ENCODE results near the gene GSTT2.
"Not testable (repeated sequence)": the region's sequence is repeated elsewhere in the genome, so short reads cannot be mapped to it uniquely, and the experiment has no call there.

Gene GSTT2

DNA sequence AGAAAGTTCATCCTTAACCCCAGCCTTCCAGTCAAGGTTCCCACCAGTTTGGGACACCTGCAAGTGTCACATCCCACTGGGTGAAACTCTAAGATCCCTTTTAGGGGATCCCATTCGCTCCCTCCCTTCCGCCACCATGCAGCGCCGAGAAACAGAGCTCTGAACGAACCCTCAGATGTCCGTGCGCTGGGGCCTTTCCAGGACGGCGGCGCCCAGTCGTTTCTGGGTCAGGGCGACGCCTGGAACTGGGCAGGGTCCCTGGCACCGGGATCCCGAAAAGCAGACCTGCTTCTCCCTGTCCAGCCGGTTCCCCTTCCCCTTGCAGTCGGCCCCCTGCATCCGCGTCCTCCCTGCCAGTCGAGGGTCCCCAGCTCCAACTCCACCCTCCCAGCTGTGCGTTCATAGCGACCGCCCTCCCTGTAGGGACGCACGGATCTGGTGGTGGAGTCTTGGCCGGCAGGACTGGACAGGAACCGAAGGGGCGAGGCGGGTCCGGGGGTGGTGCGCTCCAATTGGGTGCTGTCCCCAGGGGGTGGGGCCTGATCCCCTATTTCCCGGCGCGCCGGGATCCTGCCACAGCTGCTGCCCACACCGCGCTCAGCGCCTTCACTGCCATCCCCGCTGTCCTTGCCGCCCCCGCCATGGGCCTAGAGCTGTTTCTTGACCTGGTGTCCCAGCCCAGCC is at the start of gene GSTT2:
Gene GSTT2 (plus strand): TSS at position 578 of the 684 bp plus-strand sequence.
- not testable (repeated sequence) for DNase-seq

DNA sequence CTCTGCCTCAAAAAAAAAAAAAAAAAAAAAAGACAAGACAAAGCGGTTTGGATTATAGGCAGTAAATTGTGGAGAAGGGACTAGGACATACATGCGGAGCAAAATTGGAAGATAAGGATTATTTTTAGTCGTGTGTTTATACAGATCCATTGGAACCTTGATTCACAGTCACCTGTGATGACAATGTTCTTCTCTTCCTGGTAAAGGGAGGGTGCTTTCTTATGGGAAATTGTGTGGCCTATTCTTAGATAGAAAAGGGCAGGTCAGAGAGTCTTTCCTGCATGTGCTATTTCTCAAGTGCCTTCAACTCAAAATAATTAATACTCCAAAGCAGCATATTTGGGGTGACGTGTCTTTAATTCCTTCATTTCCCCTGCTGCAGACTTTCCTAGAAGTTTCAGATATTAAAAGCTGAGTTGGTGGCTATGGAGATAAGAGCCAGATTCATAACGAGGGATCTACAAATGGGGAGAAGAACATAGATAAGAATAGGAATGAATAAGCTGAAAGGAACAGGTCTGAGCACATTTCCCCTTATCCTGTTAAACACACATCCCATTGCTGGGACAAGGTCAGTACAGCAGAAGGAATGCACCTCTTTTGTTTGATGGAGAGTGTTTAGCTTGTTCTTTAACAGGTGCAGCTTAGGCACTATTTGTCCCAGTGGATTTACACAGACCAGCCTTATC is 41.5 kb upstream of the GSTT2 start:
- DNase-seq, result no peak

DNA sequence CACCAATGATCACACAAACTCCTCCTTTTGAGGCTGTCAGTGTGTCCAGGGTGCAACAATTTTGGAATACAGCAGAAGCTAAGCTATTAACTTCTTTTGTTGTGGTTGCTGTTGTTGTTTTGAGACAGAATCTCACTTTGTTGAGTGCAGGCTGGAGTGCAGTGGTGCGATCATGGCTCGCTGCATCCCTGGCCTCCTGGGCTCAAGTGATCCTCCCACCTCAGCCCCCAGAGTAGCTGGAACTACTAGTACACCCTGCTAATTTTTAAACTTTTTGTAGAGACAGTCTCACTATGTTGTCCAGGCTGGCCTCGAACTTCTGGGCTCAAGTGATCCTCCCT is 40.9 kb upstream of the GSTT2 start:
- no peak for DNase-seq

DNA sequence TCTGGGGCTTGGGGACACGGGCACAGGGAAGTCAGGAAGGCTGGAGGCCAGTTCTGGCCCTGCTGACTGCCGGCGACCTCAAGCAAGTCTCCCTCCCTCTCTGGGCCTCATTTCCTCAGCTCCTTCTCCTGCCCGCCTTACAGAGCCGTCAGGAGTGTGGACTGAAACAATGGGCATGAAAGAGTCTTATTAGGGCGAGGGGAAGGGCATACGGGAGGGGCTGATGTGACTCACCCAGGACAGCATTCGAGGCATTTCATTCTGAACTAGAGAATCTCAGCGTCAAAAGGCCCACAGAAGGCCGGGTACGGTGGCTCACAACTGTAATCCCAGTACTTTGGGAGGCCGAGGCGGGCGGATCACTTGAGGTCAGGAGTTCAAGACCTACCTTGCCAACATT is 39.8 kb upstream of the GSTT2 start:
- not testable (repeated sequence) for DNase-seq

DNA sequence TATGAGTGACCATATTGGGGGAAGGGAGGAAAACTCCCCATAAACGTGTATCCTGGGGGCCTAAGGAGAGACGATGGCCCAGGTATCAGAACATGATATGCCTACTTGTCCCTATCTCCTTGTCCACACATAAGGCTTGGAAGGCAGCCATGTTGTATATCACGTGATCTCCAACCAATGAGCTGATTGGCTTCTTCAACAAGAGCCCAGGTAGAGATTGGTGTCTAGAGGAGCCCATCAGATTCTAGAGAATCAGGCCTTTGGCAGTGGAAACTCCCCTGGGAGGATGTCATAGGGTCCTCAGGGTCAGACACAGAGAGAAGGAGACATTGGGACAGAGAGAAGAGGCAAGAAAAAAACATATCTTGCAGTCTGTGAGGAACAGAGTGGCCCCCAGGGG is 32.5 kb upstream of the GSTT2 start:
- not testable (repeated sequence) for DNase-seq

DNA sequence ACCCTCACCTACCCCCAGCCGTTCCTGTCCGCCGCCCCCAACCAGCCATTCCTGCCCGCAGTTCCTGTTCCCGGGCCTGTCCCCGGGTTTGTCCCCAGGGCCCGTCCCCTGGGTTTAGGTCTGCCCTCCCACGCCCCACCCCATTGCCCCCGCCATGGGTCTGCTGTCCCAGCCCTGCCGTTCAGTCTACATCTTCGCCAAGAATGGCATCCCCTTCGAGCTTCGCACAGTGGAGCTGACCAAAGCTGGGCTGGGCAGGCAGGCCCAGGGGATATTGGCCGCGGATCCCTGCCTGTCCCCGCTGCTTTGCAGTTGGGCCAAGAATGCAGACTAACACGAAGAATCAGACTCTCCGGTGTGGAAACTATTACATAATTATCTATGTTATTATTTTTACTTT is 30.2 kb upstream of the GSTT2 start:
- DNase-seq, result not testable (repeated sequence)

DNA sequence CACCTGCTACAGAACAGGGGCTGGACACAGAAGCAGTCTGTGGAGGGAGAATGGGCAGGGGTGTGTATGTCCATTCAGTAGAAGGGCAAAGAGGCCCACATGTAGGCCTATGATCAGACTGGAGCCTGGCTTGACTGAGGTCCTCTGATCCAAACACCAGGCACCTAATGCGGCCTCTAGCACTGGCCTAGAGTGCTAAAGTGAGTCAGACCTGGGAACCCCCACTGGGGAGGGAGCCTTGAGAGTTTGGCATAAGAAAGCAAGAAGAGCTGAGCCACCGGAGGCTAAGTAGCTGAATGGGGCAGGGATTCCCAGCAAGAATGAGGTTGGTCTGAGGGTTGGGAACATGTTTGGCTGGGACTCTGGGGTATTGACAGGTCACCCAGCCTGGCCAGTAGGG is 28.6 kb upstream of the GSTT2 start:
- not testable (repeated sequence) for DNase-seq

DNA sequence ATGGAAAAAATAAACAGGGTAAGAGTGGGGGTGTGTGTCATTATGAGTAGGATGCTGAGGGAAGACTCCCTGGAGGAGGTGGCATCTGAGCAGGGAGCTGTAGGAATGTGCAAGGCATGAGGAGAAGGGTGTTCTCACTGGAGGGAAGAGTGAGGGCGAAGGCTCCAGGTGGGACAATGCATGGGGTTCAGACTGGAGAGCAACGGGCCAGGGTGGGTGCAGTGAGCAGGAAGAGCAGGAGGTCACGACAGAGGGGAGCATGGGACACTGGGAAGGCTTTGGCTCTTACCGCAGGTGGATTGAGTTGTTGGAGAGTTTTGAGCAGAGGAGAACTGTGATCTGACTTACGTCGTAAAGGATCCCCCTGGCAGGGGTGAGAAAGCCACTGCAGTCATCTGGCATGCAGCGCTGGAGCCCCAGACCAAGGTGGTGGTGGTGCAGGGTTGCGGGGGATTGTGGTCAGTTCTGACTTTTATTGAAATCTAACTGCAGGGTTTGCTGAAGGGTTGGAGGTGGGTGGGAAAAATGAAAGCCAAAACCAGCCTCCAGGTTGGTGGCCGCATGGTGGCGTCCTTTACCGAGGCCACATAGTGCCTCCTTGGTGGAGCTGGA is 27.0 kb upstream of the GSTT2 start:
- DNase-seq, result not testable (repeated sequence)

DNA sequence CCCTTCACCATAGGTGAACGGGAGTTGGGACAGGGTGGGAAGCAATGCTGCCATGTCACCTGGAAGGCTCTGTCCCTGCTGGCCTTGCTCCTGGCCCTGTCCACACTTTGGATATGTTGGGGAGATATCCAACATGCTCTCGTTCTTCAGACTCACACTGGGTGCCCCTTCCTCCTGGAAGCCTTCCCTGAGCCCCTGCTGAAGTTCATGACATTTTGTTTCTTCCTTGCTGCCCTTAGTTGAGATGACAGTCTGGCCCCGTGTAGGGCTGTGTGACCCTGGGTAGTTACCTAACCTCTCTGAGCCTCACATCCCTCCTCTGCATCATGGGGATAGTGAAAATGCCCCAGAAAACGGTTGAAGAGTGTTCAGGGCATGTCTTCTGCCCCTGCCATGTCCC is 26.4 kb upstream of the GSTT2 start:
- DNase-seq, result not testable (repeated sequence)

DNA sequence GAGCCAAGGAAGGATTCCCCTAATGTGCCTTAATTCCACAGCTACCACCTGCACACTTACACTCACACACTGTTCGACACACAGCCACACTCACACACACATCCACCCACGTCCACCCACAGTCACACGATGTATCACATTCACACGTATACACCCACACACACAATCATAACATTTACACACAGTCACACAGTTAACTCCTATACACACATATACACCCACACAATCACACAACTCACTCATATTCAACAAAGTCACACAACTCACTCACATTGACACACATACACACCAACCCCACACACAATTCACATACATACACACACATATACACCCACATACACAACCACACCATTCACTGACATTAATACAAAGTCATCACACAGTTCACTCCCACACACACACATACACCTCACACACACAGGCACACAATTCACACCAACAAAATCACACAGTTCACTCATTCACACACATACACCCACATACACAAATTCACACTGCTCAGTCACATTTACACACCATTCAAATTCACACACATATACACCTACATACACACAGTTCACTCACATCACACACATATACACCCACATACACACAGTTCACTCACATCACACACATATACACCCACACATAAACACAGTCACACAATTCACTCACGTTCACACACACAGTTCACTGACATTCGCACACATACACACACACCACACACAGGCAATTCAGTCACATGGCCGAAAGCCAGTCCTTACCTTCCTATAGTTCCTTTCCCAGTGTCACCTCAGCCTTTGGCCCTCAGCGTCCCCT is 25.5 kb upstream of the GSTT2 start:
- not testable (repeated sequence) for DNase-seq

DNA sequence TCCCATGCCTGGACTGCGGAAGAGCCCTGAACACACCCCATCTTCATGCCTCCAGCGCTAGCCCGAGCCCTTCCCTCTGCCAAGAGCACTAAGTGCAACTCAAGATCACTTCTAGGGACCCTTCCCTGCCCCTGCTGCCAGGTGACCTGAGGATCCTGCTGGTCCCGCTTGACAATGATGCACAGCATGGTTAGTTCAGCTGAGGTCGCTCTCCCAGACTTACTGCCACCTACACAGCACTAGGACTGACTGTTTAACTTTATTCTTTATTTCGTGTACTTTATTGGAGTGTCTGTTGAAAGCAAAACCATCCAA is 25.0 kb upstream of the GSTT2 start:
- DNase-seq, result not testable (repeated sequence)

DNA sequence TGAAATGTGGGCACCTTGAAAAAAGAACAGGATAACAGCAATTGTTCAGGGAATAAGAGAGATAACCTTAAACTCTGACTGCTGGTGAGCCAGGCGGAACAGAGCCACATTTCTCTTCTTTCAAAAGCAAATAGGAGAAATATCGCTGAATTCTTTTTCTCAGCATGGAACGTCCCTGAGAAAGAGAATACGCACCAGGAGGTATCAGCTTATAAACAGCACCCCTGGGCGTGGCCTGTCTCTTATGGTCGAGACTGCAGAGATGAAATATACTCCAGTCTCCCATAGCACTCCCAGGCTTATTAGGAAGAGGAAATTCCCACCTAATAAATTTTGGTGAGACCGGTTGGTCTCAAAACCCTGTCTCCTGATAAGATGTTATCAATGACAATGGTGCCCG is 24.0 kb upstream of the GSTT2 start:
- DNase-seq, result not testable (repeated sequence)

DNA sequence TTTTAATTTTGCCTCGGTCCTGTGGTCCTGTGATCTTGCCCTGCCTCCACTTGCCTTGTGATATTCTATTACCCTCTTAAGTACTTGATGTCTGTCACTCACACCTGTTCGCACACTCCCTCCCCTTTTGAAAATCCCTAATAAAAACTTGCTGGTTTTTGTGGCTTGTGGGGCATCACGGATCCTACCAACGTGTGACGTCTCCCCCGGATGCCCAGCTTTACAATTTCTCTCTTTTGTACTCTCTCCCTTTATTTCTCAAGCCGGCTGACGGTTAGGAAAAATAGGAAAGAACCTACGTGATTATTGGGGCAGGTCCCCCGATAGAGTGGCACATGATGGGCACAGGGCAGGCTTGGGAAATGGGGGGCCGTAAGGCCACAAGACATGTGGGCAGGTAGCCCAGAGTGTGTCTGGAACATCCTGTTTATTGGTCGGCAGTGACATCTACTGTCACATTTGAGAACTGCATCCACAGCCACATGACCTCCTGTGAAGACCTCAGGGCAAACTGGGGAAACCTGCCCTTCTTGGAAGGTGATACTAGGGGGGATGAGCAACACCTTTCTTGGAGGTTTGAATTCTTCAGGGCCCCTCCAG is 23.5 kb upstream of the GSTT2 start:
- DNase-seq, result peak; percentile 28

DNA sequence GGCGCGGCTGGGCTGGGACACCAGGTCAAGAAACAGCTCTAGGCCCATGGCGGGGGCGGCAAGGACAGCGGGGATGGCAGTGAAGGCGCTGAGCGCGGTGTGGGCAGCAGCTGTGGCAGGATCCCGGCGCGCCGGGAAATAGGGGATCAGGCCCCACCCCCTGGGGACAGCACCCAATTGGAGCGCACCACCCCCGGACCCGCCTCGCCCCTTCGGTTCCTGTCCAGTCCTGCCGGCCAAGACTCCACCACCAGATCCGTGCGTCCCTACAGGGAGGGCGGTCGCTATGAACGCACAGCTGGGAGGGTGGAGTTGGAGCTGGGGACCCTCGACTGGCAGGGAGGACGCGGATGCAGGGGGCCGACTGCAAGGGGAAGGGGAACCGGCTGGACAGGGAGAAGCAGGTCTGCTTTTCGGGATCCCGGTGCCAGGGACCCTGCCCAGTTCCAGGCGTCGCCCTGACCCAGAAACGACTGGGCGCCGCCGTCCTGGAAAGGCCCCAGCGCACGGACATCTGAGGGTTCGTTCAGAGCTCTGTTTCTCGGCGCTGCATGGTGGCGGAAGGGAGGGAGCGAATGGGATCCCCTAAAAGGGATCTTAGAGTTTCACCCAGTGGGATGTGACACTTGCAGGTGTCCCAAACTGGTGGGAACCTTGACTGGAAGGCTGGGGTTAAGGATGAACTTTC is 18.7 kb upstream of the GSTT2 start, which contains the start of gene GSTT2B:
Gene GSTT2B (minus strand): TSS at position 112 of the 688 bp plus-strand sequence. CDS start 64 bp downstream, at position 48.
- not testable (repeated sequence) for DNase-seq

DNA sequence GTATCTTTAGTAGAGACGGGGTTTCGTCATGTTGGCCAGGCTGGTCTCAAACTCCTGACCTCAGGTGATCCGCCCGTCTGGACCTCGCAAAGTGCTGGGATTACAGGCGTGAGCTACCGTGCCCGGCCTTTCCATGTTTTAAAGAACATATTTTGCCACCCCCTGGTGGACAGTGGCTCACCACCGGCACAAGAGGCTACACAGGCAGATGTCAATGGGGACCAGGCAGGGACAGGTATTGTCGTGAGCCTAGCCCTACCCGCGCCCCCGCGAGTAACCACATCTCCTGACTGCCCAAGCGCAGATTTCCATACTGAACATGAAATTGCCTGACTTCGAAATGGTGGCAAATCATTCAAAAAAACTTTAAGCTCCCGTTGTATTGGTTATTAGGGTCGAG is 13.8 kb upstream of the GSTT2 start:
- not testable (repeated sequence) for DNase-seq

DNA sequence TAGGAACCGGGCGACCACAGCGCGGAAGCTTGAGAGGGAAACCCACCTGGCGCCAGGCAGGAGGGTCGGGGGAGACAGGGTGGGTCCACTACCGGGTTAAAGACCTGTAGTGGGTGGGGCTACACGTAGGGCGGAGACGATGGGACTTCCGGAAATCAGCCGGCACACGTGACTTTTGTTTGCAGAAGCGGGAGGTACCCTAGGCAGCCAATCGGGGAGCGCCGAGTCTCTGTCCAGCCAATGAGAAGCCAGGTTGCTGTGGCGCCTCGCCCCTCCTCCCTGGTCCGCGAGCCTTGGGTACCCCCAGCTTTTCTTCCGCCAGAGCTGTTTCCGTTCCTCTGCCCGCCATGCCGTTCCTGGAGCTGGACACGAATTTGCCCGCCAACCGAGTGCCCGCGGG is 13.4 kb upstream of the GSTT2 start, which contains the start of gene DDTL:
Gene DDTL (plus strand): TSS at position 321 of the 400 bp plus-strand sequence. CDS start 27 bp downstream, at position 348.
- not testable (repeated sequence) for DNase-seq

DNA sequence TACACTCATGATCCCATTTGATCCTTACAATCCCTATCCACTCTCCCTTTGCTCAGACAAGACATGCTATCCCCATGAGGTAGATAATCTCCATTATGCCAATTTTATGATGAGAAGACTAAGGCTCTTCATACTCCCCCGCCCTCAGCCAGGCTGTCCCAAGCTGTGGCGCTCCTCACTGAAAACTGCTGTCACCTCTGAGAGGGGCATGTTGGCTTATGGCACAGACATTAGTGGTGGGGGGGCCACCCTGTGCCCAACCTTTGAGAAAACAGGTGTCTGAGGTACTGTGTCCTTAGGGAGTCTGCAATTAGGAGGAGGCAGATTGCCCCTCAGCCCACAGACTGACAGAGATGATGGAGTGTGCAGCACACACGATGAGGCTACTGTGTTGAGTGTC is 10.9 kb upstream of the GSTT2 start:
- no peak for DNase-seq

DNA sequence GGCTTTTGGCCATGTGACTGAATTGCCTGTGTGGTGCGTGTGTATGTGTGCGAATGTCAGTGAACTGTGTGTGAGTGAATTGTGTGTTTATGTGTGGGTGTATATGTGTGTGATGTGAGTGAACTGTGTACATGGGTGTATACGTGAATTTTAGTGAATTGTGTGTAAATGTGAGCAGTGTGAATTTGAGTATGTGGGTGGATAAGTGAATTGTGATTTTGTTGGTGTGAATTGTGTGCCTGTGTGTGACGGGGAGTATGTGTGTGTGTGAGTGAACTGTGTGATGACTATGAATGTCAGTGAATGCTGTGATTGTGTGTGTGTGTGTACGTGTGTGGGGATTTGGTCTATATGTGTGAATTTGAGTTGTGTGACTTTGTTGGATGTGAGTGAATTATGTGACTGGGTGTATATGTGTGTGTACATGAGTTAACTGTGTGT is 9.7 kb upstream of the GSTT2 start:
- DNase-seq, result no peak

DNA sequence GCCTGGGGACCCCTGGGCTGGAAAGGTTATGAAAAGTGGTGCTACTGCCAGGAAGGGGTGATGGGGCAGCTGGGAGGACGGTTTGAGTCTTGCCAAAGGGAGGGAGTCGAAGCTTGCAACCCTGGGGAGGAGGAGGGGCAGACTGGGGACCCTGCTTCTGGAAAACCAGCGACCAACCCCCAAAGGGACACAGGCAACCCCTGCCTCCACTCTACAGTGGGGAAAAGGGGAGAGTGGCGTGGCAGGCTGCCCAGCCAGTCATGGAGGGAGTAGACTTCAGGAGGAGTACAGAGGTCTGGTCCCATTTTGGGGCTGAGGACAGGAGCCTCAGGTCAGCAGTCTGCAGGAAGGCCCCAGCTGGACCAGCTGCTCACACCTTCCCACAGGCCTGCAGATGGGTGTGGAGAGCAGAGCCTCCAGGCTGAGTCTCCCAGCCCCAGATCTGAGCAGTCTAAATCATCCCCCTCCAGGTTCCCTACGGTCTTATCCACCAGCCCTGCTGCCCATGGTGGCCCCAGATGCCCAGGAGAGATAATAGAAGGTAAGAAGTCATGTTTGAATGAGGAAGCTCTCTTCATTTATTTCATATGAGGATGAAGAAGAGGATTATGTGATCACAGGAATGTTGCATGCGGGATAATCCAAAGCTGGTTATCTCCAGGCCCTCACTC is 9.0 kb upstream of the GSTT2 start:
- no peak for DNase-seq

DNA sequence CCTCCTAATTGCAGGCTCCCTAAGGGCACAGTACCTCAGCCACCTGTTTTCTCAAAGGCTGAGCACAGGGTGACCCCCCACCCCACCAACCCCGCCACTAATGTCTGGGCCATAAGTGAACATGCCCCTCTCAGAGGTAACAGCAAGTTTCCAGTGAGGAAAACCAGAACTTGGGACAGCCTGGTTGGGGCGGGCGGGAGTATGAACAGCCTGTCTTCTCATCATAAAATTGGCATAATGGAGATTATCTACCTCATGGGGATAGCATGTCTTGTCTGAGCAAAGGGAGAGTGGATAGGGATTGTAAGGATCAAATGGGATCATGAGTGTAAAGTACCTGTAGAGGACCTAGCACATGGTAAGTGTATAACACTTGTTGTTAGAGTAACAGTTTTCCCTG is 8.0 kb upstream of the GSTT2 start:
- not testable (repeated sequence) for DNase-seq

DNA sequence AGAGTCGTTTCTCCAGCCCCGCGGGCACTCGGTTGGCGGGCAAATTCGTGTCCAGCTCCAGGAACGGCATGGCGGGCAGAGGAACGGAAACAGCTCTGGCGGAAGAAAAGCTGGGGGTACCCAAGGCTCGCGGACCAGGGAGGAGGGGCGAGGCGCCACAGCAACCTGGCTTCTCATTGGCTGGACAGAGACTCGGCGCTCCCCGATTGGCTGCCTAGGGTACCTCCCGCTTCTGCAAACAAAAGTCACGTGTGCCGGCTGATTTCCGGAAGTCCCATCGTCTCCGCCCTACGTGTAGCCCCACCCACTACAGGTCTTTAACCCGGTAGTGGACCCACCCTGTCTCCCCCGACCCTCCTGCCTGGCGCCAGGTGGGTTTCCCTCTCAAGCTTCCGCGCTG is 5.6 kb upstream of the GSTT2 start, which contains the start of gene DDT:
Gene DDT (minus strand): TSS at position 97 of the 400 bp plus-strand sequence. CDS start 27 bp downstream, at position 70.
- DNase-seq, result not testable (repeated sequence)

All from NK-92 treated with Interleukin-12 subunit alpha and Interleukin-12 subunit beta, amount 100 ng/mL, for 24 hours (cell line).